Sigmoid colon (tissue), 4 donors: ENCODE data around the gene COL15A1.

ENCODE experiments used
- EP300 ChIP-seq, 4 donors: sonication (generic); formaldehyde crosslinking; IDR thresholded peaks; one replicate each; pipeline ENCODE4 v1.6.1; 2017; ENCODE audit warnings: antibody characterized with exemption in 4 of 4
- POLR2A ChIP-seq, 2 donors: fragments of 450-650 bp; IDR thresholded peaks; one replicate each; pipeline ENCODE4 v1.6.1; 2016; ENCODE audit warnings: antibody characterized with exemption in 2 of 2, mild to moderate bottlenecking in 2 of 2, moderate library complexity in 2 of 2
- POLR2AphosphoS5 ChIP-seq, 4 donors: sonication (generic); formaldehyde crosslinking; IDR thresholded peaks; one replicate each; pipeline ENCODE4 v1.6.1; 2017; ENCODE audit warnings: antibody characterized with exemption in 4 of 4
- TF ChIP-seq, protein P1 (sequence below), 4 experiments: fragments of 450-650 bp in 3 of 4; fragments of 200-600 bp in 1 of 4; IDR thresholded peaks; one replicate each; pipeline ENCODE4 v1.5.1; 2016 to 2019; ENCODE audit warnings: antibody characterized with exemption in 4 of 4, mild to moderate bottlenecking in 3 of 4, moderate library complexity in 2 of 4

DNA sequence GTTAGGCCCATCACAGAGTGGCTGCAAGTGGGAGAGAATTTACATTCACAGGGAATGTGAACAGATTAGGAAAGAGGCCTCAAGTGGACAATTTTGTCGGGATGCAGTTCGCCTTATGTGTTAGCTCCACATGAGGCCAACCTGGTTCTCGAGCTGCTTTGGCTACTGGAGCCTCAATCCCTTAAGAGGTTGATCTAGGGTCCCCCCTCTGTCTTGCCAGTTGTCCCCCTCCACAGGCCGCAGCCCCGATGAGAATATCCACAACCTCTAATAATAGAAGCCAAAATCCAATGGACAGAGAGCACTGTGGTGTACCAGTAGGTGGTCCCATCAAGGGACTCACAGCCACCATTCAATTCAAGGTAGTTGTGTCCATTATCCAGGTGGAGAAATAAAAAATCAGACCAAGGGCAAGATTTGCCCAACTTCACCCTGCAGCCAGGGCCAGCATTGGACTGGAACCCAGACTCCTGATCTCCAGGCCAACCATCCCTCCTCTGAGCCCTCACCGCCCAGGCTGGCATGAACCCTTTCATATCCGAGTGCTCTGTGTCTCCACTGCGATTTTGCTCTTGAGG, 1.7 kb upstream of the COL15A1 start:
- TF ChIP-seq, protein P1, sequence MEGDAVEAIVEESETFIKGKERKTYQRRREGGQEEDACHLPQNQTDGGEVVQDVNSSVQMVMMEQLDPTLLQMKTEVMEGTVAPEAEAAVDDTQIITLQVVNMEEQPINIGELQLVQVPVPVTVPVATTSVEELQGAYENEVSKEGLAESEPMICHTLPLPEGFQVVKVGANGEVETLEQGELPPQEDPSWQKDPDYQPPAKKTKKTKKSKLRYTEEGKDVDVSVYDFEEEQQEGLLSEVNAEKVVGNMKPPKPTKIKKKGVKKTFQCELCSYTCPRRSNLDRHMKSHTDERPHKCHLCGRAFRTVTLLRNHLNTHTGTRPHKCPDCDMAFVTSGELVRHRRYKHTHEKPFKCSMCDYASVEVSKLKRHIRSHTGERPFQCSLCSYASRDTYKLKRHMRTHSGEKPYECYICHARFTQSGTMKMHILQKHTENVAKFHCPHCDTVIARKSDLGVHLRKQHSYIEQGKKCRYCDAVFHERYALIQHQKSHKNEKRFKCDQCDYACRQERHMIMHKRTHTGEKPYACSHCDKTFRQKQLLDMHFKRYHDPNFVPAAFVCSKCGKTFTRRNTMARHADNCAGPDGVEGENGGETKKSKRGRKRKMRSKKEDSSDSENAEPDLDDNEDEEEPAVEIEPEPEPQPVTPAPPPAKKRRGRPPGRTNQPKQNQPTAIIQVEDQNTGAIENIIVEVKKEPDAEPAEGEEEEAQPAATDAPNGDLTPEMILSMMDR (IDR thresholded peaks at IDR 0.05) = no peak
- no peak for TF ChIP-seq POLR2AphosphoS5 (IDR thresholded peaks at IDR 0.05)
- TF ChIP-seq POLR2A (IDR thresholded peaks at IDR 0.05) = no peak
- no peak for TF ChIP-seq EP300 (IDR thresholded peaks at IDR 0.05)
